NAMALWA (cell line): ENCODE measurements around the gene KRABD2.
"Not testable (repeated sequence)": the region's sequence is repeated elsewhere in the genome, so short reads cannot be mapped to it uniquely, and the experiment has no call there.

ENCODE experiments used
- DNase-seq: peaks from one replicate; pipeline ENCODE4 v3.0.0-alpha.2; 2015; ENCODE audit warnings: low spot score

The KRABD2 gene

DNA sequence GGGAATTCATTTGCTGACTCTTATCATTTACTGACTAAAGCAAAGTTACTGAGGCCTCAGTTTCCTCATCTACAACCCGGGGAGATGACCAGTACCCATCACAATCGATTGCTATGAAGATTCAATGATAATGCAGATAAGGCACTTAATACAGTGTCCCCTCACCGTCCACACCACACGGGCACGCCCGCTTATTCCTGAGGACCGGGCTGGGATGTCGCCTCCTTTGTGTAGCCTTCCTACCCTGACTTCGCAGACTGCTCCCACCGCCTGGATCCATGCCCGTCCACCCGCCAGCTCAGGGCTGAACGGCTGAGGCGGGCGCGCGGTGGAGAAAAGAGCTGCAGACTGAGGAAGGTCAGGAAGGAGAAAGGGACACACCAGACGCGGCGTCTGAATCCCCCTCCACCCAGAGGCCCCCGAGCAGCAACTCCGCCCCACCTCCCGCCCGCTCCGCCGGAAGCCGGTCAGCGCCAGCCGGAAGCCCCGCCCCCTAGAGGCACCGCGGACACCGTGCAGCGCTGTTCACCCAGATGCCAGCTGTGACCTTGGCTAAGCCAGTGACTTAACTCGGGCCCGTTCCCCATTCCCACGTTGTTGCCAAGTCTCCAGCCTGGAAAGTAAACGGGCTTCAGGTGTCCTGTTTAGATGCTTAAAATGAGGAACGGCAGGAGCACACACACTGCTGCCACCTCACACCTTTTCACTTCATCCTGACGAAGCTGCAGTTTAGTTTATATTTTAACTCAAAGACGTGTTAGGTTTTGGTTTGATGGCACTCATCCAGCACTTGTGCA is at the start of gene KRABD2:
Gene KRABD2, minus strand, starts transcription at position 434 of the 797 bp plus-strand sequence.
- peak; percentile 77 for DNase-seq

GRCh38 chr17:8421571-8421970 is 45.1 kb upstream of the KRABD2 start:
- DNase-seq: no peak

GRCh38 chr17:8420041-8420934 is 43.8 kb upstream of the KRABD2 start:
- DNase-seq: no peak

GRCh38 chr17:8419305-8419704 is 42.8 kb upstream of the KRABD2 start:
- no peak for DNase-seq

GRCh38 chr17:8418471-8418870 is 42.0 kb upstream of the KRABD2 start:
- no peak for DNase-seq

GRCh38 chr17:8417806-8418205 is 41.3 kb upstream of the KRABD2 start:
- no peak for DNase-seq

DNA sequence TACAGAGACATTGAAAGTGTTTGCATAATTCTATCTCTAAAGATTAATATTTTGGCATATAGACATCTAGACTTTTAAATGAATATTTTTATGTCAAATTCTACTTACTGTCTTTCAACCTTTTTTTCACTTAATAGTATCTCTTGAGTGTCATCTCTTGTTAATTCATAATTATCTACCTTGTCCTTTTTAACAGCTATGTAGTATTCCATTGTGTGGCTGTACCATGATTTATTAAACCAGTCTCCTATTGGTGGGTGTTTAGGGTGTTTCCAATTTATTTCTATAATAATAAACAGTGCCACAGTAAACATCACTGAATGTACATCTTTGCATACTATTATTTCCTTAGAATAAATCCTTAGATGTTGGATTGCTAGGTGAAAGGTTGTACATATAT is 37.4 kb upstream of the KRABD2 start:
- DNase-seq: no peak

DNA sequence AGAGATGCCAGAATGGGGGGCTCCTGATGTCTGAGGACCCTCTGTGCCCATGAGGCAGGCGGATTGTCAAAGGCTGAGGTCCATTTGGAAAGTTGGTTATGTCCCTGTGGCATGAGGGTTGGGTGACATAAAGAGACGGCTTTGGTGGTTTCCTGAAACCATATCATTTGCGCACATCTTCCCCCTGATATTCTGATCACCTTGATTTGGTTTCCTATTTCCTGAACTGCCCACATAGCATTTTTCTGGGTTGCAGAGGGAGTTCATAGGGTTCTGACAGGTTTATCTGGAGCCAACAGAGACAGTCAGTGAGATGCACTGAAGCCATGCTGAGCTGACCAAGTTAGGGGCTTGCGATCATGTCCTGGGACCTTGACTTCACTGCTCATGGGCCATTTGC is 36.8 kb upstream of the KRABD2 start:
- no peak for DNase-seq

DNA sequence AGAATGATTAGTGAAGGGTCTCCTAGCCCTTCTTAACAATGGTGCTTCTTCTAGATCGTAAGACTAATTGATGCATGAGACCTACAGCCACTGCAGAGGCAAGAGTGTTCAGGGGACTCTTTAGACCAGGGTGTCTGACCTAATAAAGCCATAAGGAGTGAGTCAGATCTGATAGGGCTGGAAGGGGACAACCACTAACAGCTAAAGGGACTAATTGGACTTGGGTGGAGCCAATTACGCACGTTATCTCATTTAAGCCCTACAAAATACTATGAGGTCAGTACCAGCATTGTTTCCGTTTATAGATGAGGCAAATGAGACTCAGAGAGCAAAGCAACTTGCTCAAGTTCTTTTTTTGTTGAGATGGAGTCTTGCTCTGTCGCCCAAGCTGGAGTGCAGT is 35.6 kb upstream of the KRABD2 start:
- no peak for DNase-seq

DNA sequence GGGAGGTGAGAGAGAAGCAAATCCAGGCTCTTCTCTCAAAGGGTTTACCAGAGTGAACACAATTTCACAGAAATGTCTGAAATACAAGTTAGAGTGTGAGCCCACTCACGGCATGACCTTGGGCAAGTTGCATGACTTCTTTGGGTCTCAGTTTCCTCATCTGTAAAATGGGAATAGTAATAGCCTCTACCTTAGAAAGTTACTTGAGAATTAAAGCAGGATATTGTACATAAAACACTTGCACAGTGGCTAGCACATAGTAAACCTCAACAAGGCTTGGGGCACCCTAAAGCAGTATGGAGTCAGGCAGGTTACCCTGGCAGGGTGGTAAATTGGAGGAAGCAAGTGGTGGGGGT is 34.4 kb upstream of the KRABD2 start:
- DNase-seq: no peak

DNA sequence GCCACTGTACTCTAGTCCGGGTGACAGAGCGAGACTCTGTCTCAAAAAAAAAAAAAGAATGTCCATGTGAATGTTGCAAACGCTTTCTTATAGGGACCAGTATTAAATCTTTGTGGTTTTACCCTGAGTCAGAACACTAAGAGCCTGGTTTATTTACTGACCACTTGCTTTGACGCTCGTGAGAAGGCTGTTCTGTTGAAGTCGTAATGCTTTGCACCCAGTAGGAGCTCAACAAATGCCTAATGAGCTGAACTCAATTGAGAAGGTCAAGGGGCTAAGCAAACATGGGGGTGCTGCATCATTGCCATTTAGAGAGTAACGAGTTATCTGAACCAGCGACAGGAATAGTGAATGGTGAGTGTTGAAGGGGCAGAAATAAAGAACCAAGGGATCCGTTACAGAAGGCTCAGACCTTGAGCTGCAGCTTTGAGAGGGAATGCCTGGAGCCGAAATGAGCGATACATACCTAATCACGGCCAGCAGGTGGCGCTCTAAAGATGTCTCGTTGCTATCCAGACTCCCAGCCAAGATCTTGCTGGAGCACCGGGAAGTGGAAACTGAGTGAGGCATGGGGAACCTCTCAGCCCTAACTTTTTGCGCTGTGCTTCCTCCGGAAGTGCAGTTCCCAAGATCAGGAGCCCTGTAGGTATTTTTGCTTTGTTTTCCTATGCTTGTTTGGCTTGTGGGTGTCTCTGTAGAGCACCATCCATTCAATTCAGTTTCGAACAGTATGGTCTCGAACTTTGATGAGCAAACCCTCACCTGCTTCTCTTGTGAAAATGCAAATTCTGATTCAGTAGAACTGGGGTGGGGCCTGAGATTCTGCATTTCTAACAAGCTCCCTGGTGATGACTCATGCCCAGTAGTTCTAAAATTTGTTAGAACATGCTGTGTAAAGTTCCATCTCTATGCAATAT is 33.7 kb upstream of the KRABD2 start:
- peak; percentile 65 for DNase-seq

DNA sequence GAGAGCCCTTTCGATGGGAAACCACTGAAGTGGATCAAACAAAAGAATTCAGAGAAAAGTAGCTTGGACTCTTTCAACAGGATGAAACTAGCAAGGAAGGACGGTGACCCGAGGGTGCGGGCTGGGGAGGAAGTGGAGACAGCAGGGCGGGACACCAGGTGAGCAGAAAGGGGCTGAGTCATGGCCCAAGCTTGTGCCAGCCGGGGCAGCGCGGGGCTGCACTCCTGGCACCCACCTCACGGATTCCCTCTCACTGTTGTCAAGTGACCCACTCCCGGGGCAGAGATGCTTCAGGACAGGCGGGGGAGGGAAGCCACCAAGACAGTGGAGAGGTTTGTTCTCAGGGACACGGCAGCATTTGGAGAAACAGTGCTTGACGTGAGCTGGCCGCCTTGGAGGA is 31.9 kb upstream of the KRABD2 start:
- DNase-seq: no peak

DNA sequence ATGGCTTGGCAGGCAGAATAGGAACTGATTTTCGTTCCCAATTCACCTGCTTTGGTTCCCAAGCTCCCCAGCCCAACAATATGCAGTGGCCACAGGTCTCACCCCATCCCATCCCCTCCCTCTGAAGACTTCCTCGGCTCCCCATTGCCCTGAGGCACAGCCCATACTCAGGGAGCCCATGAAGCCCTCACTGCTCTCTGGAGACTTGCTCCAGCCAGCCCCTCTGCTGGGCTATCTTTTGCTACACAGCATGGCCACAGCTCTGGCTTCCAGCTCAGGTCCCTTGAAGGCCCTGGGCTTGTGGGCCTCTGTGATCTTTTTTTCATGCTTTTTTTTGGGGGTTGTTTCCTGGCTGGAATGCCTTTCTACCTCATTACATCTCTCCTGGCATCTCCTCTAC is 29.7 kb upstream of the KRABD2 start:
- no peak for DNase-seq

GRCh38 chr17:8405499-8406016 is 29.1 kb upstream of the KRABD2 start:
- no peak for DNase-seq

DNA sequence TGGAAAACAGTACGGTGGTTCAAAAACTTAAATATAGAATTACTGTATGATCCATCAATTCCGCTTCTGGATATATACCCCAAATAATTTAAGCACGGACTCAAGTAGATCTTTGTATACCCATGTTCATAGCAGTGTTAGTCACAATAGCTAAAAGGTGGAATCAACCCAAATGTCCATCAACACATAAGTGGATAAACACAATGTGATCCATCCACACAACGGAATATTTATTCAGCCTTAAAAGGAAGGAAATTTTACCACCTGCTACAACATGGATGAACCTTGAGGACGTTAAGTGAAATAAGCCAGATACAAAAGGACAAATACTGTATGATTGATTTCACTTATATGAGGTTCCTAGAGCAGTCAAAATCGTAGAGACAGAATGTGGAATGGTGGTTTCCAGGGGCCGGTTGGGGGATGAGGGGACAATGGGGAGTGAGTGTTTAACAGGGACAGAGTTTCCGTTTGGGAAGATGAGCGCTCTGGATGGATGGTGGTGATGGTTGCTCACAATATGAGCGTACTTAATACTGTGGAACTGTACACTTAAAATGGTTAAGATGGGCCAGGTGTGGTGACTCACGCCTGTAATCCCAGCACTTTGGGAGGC is 26.5 kb upstream of the KRABD2 start:
- no peak for DNase-seq

GRCh38 chr17:8401107-8401506 is 24.6 kb upstream of the KRABD2 start:
- DNase-seq: no peak

DNA sequence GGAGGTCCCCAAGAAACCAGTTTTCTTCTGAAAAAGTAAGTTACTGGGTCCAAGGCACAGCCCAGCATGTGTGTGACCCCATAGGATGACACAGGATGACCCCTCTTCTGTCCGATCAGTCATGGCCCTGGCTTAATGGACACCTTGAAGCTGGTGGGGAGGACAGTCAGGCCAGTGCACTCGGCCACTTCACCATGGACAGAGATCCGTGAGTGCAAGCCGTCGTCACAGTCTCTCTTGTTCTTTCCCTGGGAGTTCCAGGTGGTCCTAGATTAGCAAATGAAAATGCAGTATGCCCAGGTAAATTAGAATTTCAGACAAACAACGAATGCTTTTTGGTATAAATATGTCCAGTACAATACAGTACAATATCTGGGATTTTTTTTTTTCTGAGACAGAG is 22.5 kb upstream of the KRABD2 start:
- no peak for DNase-seq

GRCh38 chr17:8397636-8398035 is 21.1 kb upstream of the KRABD2 start, which contains the start of gene RNF222:
TSS of gene RNF222 (minus strand) at chr17:8397827. CDS start at chr17:8393461, 4,366 bp downstream.
- no peak for DNase-seq

DNA sequence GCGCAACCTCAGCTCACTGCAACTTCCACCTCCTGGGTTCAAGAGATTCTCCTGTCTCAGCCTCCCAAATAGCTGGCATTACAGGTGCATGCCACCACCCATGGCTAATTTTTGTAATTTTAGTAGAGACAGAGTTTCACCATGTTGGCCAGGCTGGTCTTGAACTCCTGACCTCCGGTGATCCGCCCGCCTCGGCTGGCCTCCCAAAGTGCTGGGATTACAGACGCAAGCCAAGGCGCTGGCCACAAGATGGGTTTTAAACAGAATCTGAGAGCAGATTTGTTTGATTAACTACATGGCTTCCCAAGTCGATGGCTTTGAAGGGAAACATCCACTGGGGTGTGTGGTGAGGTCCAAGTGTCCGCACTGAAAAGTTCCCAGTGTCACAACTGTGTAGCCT is 18.0 kb upstream of the KRABD2 start:
- not testable (repeated sequence) for DNase-seq

DNA sequence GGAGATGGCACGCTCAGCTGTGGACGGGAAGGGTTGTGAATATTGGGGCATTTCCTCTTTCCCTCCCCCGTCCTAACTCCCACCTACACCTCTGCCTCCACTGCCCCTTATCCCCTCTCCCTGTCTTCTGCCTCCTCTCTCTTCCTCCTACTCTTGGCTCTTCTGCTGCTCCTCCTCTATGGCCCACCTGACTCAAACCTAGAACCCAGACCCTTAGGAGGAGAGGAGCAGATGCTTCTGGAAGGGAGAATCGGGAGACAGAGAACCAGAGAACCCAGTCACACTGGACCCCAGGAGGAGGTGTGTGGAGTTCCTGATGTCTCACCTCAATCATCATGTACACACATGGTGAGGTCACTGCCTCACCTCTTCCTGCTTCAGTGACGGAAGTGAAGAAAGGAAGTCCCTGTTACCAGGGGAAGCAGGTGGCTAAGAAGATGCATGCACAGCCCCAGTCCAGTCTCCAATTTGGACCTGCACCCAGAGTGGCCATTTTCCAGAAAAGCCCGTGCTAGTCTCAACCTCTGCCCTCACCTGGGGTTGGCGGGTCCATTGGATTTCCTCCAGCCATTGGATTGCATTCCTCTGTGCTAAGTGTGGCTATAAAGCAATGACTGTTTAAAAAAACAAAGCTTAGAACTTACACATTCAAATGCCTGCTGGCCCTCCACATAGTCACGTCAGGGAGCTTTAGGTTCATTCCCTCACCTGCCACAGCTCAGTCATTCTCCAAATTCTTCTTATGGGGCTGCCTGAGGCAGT is 17.1 kb upstream of the KRABD2 start:
- DNase-seq: peak; percentile 21
